K562 (cell line): ENCODE results near the gene KCNMB2. TPM values are rescaled to one million over a fixed set of nuclear protein-coding genes. Genes with fewer than 3 reads are reported as not detected.

ENCODE experiments used
- ATAC-seq: fragments of 200-7000 bp; cut with Tn5 transposase; 3 replicates; pipeline ENCODE4 v1.9.1; 2020; ENCODE audit warnings: moderate library complexity
- BruUV-seq: library from RNA; stranded (reverse); fragments of 400-500 nt; replicated peaks from 2 replicates; lab custom pipeline; 2021; lab: Mats Ljungman, UMichigan
- CTCF ChIA-PET: fragments of 300-600 bp; formaldehyde crosslinking; extraction: SDS; loops from one replicate; lab custom pipeline; 2021; ENCODE audit warnings: low intra/inter-chr PET ratio; lab: Yijun Ruan, JAX
- POLR2A ChIA-PET: fragments of 300-600, 350-650 bp; sonication (Branson Sonifier 250); formaldehyde crosslinking; extraction: SDS; loops from one replicate; lab custom pipeline; 2021; ENCODE audit warnings: antibody characterized with exemption, inconsistent platforms; lab: Yijun Ruan, JAX
- DNase-seq, 4 experiments: peaks; one replicate each; pipeline versions ENCODE4 v3.0.0 to v3.0.0-alpha.2; 2011 to 2018; ENCODE audit warnings: low spot score in 3 of 4, mixed read lengths in 3 of 4; ENCODE audit errors: extremely low read depth in 1 of 4
- FAIRE-seq: peaks from 2 replicates; lab custom pipeline; 2011; peaks lifted over from hg19 to GRCh38; lab: Jason Lieb, UNC
- H2AFZ ChIP-seq: 2 replicates; pipeline ENCODE4 v1.6.0; 2011; ENCODE audit warnings: low read depth, low read length, control low read depth, inconsistent platforms
- H3K27ac ChIP-seq: fragments of 200-600 bp; 3 replicates; pipeline ENCODE4 v1.8.0; 2011; ENCODE audit warnings: low read depth, mild to moderate bottlenecking, control low read depth, inconsistent platforms, low read length, moderate library complexity, mixed read lengths; ENCODE audit errors: extremely low read depth
- H3K27me3 ChIP-seq, 2 experiments: fragments of 300-600 bp in 1 of 2; 2 replicates in 1 of 2; 3 replicates in 1 of 2; pipeline versions ENCODE4 v1.6.0 to v1.8.0; 2011; ENCODE audit warnings: inconsistent platforms in 2 of 2, low read length in 2 of 2, mild to moderate bottlenecking in 1 of 2, mixed read lengths in 1 of 2, moderate library complexity in 1 of 2; ENCODE audit not compliant: control insufficient read depth in 2 of 2, insufficient read depth in 2 of 2
- H3K36me3 ChIP-seq: fragments of 300-600 bp; 3 replicates; pipeline ENCODE4 v1.8.0; 2011; ENCODE audit warnings: mild to moderate bottlenecking, low read length, inconsistent platforms; ENCODE audit not compliant: control insufficient read depth, insufficient read depth
- H3K4me1 ChIP-seq, 2 experiments: fragments of 200-600 bp in 1 of 2; replicated peaks in 1 of 2; 2 replicates in 1 of 2; 3 replicates in 1 of 2; pipeline versions ENCODE4 v1.5.1 to v1.8.0; 2011; ENCODE audit warnings: inconsistent platforms in 2 of 2, low read length in 2 of 2, mild to moderate bottlenecking in 1 of 2, mixed read lengths in 1 of 2, moderate library complexity in 1 of 2; ENCODE audit not compliant: control insufficient read depth in 2 of 2, insufficient read depth in 2 of 2
- H3K4me2 ChIP-seq: 2 replicates; pipeline ENCODE4 v1.6.1; 2011; ENCODE audit warnings: low read length, control low read depth, inconsistent platforms, mixed read lengths; ENCODE audit not compliant: insufficient read depth
- H3K4me3 ChIP-seq: fragments of 200-600 bp; sonication (generic), shearing (Covaris generic); 2 replicates; pipeline ENCODE4 v1.5.1; 2016; ENCODE audit warnings: control low read depth, inconsistent platforms
- H3K79me2 ChIP-seq: fragments of 200-600 bp; 3 replicates; pipeline ENCODE4 v1.8.0; 2011; ENCODE audit warnings: low read length, inconsistent platforms; ENCODE audit not compliant: control insufficient read depth, insufficient read depth
- H3K9ac ChIP-seq, 2 experiments: 2 replicates each; pipeline versions ENCODE4 v1.6.0 to v1.6.1; 2011; ENCODE audit warnings: low read depth in 2 of 2, low read length in 2 of 2, control low read depth in 1 of 2, inconsistent platforms in 1 of 2, mild to moderate bottlenecking in 1 of 2, mixed read lengths in 1 of 2; ENCODE audit not compliant: insufficient read depth in 1 of 2
- H3K9me1 ChIP-seq: one replicate; pipeline ENCODE4 v1.6.0; 2011; ENCODE audit warnings: inconsistent platforms, mild to moderate bottlenecking, low read length, moderate library complexity; ENCODE audit not compliant: control insufficient read depth, insufficient read depth
- H3K9me3 ChIP-seq: replicated peaks from 2 replicates; pipeline ENCODE4 v1.5.1; 2011; ENCODE audit warnings: low read depth, low read length, inconsistent platforms; ENCODE audit not compliant: control insufficient read depth, insufficient read depth
- H4K20me1 ChIP-seq: replicated peaks from 2 replicates; pipeline ENCODE4 v1.6.1; 2011; ENCODE audit warnings: low read length, inconsistent platforms, mixed read lengths; ENCODE audit not compliant: control insufficient read depth, insufficient read depth
- ELF2 ChIP-seq: fragments of 250-450 bp; sonication (Bioruptor Pico); IDR thresholded peaks from 2 replicates; pipeline ENCODE4 v1.5.0; 2021; ENCODE audit warnings: mild to moderate bottlenecking
- HNRNPLL ChIP-seq: fragments of 200-400 bp; formaldehyde crosslinking; IDR thresholded peaks from 2 replicates; pipeline ENCODE4 v1.6.1; 2017; ENCODE audit warnings: low read length, low read depth, mild to moderate bottlenecking; ENCODE audit not compliant: poor library complexity, severe bottlenecking
- NONO ChIP-seq, 2 experiments: fragments of 200-400 bp in 1 of 2; fragments of 450-650 bp in 1 of 2; formaldehyde crosslinking in 1 of 2; IDR thresholded peaks; 2 replicates each; pipeline ENCODE4 v1.6.1; 2017; ENCODE audit warnings: low read depth in 2 of 2, mild to moderate bottlenecking in 2 of 2, moderate library complexity in 2 of 2, low read length in 1 of 2
- RBM34 ChIP-seq: fragments of 200-400 bp; formaldehyde crosslinking; IDR thresholded peaks from 2 replicates; pipeline ENCODE4 v1.6.1; 2018; ENCODE audit warnings: low read length, borderline replicate concordance; ENCODE audit not compliant: insufficient read depth
- RNF2 ChIP-seq: sonication (generic); IDR thresholded peaks from 2 replicates; pipeline ENCODE4 v1.6.1; 2016
- SMAD1 ChIP-seq: fragments of 150-350 bp; IDR thresholded peaks from 2 replicates; pipeline ENCODE4 v1.6.1; 2014; ENCODE audit warnings: low read length, low read depth; ENCODE audit not compliant: partially characterized antibody
- SRSF7 ChIP-seq: fragments of 200-400 bp; formaldehyde crosslinking; optimal IDR thresholded peaks from 2 replicates; pipeline ENCODE3; 2017; ENCODE audit warnings: mild to moderate bottlenecking, low read depth, low read length
- TEAD1 ChIP-seq, 2 experiments: fragments of 450-650 bp in 1 of 2; sonication (generic) in 1 of 2; formaldehyde crosslinking; IDR thresholded peaks; 2 replicates each; pipeline versions ENCODE4 v1.4.0 to v1.8.0; 2020 to 2022; ENCODE audit warnings: mild to moderate bottlenecking in 2 of 2, missing genetic modification reagents in 1 of 2
- ZKSCAN1 ChIP-seq: fragments of 150-350 bp; IDR thresholded peaks from 2 replicates; pipeline ENCODE4 v1.6.1; 2016; ENCODE audit warnings: low read depth, low read length
- ZNF134 ChIP-seq: fragments of 250-450 bp; sonication (Bioruptor Pico); conservative IDR thresholded peaks from 2 replicates; pipeline ENCODE4 v1.4.0; 2020
- ZNF324 ChIP-seq: fragments of 250-450 bp; sonication (Bioruptor Pico); IDR thresholded peaks from 2 replicates; pipeline ENCODE4 v1.4.0; 2020; ENCODE audit warnings: mild to moderate bottlenecking
- WGBS: fragments of 100-300 bp; shearing (Covaris generic); methylation state at CpG from one replicate; pipeline ENCODE4 v1.1.6; 2016; ENCODE audit warnings: low coverage, mixed read lengths; ENCODE audit not compliant: insufficient coverage; ENCODE audit errors: missing lambda C conversion rate; 5-methylcytosine and 5-hydroxymethylcytosine counted together
- in situ Hi-C: fragments of 300-500 bp; cut with MboI; formaldehyde crosslinking; loops from 4 replicates; pipeline ENCODE4 v1.15.0; 2018; ENCODE audit warnings: inconsistent platforms, mixed read lengths
- intact Hi-C: fragments of 100-400 bp; cut with micrococcal nuclease; formaldehyde crosslinking; loops from 2 replicates; pipeline ENCODE4 v1.14.2; 2022
- polyA plus RNA-seq, 8 experiments: library from polyadenylated mRNA; depleted of rRNA in 4 of 8; stranded (reverse) in 5 of 8; unstranded in 3 of 8; fragments of >200 nt; fragmentation: Nextera tagmentation in 2 of 8; fragmentation: Illumina TruSeq in 1 of 8; extraction: Ambion mirVana in 2 of 8; extraction: Trizol in 1 of 8; gene quantifications; 2 replicates each; pipeline versions ENCODE4 v1.2.1 to v1.2.3, GENCODE V29; 2011 to 2014; ENCODE audit warnings: inconsistent platforms in 1 of 8, missing spikeins in 1 of 8
- total RNA-seq, 7 experiments: library from RNA; depleted of rRNA in 6 of 7; stranded (reverse); fragments of >200 nt in 6 of 7; fragmentation: Illumina TruSeq in 2 of 7; extraction: Trizol in 2 of 7; gene quantifications; 2 replicates each; pipeline versions ENCODE4 v1.2.1 to v1.2.3, GENCODE V29; 2011 to 2021; ENCODE audit warnings: low replicate concordance in 1 of 7
- TF ChIP-seq, protein P1 (sequence below): sonication (generic); formaldehyde crosslinking; IDR thresholded peaks from 2 replicates; pipeline ENCODE4 v1.9.0; 2022; ENCODE audit warnings: mild to moderate bottlenecking, missing genetic modification reagents

KCNMB2 gene
- total and polyA plus RNA-seq, 9 of the 15 experiments (the other 6 are each of a cell fraction or from before 2014, with no cell fraction given) = 0.04 to 0.15 TPM; not detected in 7

DNA sequence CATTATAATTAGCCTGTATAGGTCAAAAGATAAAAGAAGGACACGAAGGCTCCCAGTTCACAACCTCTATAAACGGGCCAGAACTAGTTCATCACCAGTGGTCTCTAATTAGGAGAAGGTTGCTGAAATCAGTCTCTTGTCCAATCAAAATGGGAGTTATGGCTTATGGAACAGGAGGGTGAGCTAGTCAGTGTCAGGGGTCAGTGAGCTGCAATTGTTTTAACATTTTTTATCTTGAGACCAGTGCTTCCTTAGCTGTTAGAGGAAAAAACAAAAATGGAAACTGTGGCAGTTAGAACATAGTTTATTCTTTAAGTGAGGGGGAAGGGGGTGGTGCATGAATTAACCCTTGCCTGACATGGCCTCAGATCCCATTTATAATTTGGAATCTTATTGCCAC lies 141.7 kb downstream of the KCNMB2 start:
- H2AFZ ChIP-seq = no peak overlapping the region
- intact Hi-C loops (no loop called here), in situ Hi-C loops (no loop called here)
- POLR2A ChIA-PET = no interaction called here
- H3K36me3 ChIP-seq = no peaks in the 10 kb centered on the region
- FAIRE-seq (no peak), DNase-seq (no peak), ATAC-seq (no peak)
- H3K9ac ChIP-seq = no peak overlapping the region
- no peaks in the 10 kb centered on the region for H3K27me3 ChIP-seq
- BruUV-seq = no TSS peak
- no peak overlapping the region for H3K4me3 ChIP-seq
- no peaks in the 10 kb centered on the region for H4K20me1 ChIP-seq
- H3K4me1 ChIP-seq = no peaks in the 10 kb centered on the region; a peak in 1 of 5 replicates
- H3K9me1 ChIP-seq = no peaks in the 10 kb centered on the region
- no peak for TF ChIP-seq ZNF134
- no peak for TF ChIP-seq NONO (IDR thresholded peaks at IDR 0.05; ENCODE audit: low read depth in 2 of 2, low read length in 1 of 2)
- no peak for TF ChIP-seq TEAD1 (CRISPR knock-in tag; IDR thresholded peaks at IDR 0.05)
- no peak for TF ChIP-seq ZKSCAN1
- TF ChIP-seq ELF2 = no peak
- TF ChIP-seq RNF2 = no peak
- no peak for TF ChIP-seq SMAD1
- TF ChIP-seq, protein P1, sequence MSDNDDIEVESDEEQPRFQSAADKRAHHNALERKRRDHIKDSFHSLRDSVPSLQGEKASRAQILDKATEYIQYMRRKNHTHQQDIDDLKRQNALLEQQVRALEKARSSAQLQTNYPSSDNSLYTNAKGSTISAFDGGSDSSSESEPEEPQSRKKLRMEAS (CRISPR knock-in tag) = no peak
- TF ChIP-seq RBM34 = no peak
- no peak for TF ChIP-seq ZNF324 (CRISPR knock-in tag)
- no peak for TF ChIP-seq SRSF7
- TF ChIP-seq HNRNPLL = no peak
- CTCF ChIA-PET = no interaction called here
- no peak overlapping the region for H3K4me2 ChIP-seq
- H3K9me3 ChIP-seq = no peaks in the 10 kb centered on the region
- WGBS = 0% methylated on average over 2 of the region's 2 CpGs
- no peak overlapping the region for H3K27ac ChIP-seq
- no peaks in the 10 kb centered on the region for H3K79me2 ChIP-seq
